Hematopoietic multipotent progenitor cell treated with erythropoietin and hydrocortisone succinate and interleukin-3 and kit ligand, for 4 days (in vitro differentiated cells): ENCODE data around the gene SUPT20HL1.
"Not testable (repeated sequence)": the region's sequence is repeated elsewhere in the genome, so short reads cannot be mapped to it uniquely, and the experiment has no call there.

Experiments
- DNase-seq: peaks from one replicate; pipeline ENCODE4 v3.0.0-alpha.2; 2015

The SUPT20HL1 gene

DNA sequence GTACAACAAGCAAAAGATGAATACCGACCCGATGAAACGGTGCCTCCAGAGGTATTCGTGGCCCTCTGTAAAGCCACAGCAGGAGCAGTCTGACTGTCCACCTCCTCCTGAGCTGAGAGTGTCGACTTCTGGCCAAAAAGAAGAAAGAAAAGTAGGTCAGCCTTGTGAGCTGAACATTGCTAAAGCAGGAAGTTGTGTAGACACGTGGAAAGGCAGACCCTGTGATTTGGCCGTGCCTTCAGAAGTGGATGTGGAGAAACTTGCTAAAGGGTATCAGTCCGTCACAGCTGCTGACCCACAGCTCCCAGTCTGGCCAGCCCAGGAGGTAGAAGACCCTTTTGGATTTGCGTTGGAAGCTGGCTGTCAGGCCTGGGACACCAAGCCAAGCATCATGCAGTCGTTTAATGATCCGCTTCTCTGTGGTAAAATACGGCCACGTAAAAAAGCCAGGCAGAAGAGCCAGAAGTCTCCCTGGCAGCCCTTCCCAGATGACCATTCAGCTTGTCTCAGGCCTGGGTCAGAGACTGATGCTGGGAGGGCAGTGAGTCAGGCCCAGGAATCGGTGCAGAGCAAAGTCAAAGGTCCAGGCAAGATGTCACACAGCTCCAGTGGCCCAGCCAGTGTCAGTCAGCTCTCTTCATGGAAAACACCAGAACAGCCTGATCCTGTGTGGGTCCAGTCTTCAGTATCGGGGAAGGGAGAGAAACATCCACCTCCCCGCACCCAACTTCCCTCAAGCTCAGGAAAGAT is 3.2 kb downstream of the SUPT20HL1 start:
- DNase-seq: not testable (repeated sequence)

DNA sequence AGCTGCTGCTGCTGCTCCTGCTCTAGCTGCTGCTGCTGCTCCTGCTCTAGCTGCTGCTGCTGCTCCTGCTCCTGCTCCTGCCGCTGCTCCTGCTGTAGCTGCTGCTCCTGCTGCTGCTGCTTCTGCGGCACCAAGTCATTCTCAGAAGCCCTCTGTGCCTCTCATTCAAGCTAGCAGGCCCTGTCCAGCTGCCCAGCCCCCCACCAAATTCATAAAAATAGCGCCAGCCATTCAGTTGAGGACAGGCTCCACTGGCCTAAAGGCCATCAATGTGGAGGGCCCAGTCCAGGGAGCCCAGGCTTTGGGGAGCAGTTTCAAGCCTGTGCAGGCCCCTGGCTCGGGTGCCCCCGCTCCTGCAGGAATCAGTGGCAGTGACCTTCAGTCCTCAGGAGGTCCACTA is 3.9 kb downstream of the SUPT20HL1 start:
- no peak for DNase-seq

DNA sequence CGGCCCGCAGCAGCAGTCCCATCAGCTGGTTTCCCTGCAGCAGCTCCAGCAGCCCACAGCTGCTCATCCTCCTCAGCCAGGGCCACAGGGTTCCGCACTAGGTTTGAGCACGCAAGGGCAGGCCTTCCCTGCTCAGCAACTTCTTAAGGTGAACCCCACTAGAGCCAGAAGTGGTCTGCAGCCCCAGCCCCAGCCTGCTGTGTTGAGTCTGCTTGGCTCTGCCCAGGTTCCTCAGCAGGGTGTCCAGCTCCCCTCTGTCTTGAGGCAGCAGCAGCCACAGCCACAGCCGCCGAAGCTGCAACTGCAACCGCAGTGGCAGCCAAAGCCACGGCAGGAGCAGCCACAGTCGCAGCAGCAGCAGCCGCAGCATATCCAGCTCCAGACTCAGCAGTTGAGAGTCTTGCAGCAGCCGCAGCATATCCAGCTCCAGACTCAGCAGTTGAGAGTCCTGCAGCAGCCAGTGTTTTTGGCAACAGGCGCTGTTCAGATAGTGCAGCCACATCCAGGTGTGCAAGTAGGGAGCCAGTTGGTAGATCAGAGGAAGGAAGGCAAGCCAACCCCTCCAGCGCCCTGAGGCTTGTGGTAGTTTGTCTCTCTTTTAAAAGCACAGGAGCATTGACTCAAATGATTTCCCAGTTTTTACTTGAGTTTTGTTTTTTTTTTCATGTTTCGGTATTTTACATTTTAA is 4.6 kb downstream of the SUPT20HL1 start:
- DNase-seq: no peak

DNA sequence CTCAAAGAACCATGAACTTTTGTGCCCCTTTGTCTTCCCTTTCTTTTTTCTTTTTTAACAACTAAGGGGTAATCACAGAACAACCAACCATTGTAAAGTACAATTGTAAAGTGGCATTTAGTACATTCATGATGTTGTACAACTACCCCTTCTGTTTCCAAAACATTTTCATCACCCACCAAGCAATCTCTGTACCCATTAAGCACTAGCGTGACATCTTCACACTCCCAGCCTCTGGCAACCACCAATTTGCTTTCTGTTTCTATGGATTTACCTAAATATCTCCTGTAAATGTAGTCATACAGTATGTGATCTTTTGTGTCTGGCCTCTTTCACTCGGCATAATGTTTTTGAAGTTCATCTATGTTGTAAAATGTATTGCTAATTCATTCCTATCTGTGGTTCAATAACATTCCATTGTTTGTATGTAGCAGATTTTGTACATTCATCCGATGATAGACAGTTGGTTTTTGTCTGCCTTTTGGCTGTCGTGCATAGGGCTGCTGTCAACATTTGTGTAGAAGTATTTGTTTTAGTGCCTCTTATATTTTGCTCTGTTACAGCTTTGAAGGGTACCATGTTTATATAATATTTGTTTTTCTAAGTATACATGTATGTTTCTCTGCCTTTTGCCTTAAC is 6.4 kb downstream of the SUPT20HL1 start:
- DNase-seq: not testable (repeated sequence)

DNA sequence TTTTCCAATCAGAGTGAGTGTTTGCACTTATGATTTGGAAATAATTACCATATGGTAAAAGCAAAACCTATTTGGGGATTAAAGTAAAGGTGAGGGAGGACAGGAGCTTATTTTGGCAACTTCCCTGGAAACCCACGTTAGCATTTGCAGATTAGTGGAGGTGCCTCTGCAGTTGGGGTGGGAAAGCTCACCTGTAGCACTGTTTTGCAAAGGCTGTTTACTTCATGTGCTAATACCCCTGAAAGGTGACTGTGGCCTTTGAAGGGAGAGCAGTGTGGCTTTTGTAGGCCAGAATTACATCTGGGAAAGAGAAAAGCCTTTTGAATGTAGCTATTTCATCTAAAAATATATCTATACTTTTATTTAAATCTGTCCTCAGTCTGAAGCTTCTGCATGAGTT is 9.4 kb downstream of the SUPT20HL1 start:
- no peak for DNase-seq

DNA sequence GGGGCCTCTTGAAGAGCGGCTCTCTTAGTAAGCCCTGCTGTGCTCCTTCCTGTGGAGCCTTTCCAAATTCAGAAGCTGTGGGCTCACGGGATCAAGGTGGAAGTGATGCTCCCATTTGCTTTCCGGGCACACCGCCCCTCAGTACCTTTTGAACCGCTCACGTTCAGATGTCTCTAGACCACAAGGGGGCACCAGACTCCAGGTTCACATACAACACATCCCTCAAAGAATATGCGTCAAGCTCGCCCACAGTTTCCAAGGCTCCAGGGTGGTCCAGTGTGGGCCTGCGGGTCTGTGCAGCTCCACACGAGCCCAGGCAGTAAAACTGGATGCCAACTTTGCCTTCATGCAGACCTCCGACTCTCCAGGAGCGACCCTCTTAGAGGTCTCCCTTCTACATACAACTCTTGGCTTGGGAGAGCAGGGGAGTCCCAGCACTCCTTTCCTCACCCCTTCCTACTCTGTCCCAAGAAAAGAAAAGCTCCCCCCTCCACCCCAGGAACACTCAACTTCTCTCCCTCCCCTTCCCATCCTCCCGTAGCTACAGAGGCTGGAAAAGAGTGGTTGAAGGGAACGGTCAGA is 11.0 kb downstream of the SUPT20HL1 start:
- DNase-seq: peak; percentile 80

DNA sequence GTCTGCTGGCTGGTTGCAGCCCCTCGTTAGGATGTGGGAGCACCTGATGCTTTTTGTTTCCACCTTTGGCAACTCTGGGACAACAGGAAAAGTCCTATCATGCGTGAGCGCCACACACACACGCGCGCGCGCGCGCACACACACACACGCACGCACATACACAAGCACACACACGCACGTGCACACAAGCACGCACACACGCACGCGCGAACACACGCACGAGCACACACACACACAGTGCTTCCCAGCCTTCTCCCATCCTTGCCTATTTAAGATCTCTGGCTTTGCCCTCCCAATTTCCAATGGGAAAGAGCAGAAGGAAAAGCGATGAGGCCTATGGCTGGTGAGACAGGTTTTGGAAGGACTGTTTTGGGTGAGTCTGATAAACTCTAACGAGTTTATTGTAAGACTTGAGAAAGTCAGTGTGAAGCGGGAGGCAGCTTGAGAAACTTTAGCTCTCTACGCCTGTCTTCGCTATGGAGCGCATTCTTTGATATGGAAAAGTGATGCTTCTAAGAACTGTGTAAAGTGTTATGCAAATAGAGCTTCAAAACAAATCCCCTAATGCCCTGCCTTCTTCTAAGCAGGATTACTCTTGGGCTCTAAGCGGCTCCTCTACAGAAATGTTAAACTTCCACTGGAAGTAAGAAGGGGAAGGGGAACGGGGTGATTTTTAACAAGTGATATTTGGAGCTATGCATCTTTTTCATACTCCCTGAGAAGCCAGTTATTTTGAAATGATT is 11.8 kb downstream of the SUPT20HL1 start:
- DNase-seq: no peak

DNA sequence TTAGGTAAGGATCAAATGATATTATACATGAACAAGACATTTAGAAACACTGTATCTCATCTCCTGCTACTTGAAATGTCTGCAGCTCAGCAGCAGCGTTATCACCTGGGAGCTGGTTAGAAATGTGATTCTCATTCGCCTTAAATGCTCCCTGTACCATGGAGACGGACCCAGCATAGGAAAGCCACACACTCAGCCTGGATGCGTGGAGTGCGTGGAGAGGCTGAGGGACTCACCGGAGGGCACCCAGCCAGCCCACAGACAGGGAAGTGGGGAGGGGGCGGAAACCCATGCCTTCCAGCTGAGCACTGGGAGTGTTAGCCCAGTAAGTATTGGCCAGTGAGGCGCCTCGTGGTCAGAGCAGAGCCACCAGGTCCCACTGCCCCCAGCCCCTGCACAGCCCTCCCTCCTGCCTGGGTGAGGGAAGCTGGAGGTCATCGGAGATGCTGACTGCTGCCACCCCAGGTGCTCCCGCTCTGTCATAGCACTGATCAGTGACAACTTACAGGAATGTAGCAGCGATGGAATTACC is 15.2 kb downstream of the SUPT20HL1 start:
- DNase-seq: no peak

DNA sequence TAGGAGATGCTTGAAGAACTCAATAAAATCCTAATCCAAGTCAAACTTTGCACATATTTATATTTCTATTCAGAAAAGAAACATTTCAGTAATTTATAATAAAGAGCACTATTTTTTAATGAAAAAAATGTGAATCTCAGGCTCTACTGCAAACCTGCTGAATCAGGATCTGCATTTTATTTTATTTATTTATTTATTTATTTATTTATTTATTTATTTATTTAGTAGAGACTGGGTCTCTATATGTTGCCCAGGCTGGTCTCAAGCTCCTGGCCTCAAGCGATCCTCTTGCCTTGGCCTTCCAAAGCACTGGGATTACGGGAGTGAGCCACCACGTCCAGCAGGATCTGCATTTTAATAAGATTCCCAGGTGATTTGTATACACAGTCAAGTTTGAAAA is 16.0 kb downstream of the SUPT20HL1 start:
- no peak for DNase-seq

DNA sequence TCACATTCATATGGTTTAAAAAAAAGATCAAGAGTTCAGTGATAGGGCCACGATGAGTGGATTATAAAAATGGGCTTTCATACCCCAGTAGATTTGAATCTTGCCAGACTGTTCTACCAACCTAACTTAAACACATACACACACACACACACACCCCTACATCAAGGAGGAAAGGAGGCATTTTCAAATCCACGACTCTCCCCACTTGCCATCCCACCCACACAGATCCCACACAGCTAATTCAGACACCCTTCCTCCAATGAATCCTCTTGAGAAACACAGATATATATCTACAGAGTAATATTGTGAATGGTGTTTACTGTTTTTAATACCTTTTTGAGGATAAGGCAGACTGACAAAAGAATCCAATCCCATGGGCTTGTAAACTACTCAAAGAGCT is 16.8 kb downstream of the SUPT20HL1 start:
- DNase-seq: no peak

DNA sequence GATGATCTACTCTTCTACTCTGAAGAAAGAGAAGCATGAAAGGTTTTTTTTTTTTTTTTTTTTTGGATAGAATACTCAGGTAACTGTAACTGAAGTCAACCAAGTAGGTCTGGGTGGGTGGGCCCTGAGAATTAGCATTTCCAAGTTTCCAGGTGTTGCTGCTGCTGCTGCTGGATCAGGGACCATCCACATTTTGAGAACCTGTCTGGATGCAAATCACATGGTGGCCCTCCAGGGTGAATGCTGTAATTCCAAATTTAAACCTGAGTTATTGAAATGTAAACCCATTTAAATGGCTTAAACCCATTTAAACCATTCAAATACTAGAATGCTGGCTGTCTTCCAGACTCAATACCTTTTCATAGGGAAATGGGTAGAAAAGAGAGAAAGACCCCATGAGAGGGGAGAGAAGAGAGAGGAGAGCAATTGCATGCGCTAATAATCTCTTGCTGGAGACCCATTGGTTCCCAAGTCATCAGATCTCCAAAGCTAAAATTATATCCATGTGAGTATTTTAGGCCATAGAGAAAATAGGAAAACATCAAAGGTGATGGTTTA is 17.6 kb downstream of the SUPT20HL1 start:
- DNase-seq: no peak

DNA sequence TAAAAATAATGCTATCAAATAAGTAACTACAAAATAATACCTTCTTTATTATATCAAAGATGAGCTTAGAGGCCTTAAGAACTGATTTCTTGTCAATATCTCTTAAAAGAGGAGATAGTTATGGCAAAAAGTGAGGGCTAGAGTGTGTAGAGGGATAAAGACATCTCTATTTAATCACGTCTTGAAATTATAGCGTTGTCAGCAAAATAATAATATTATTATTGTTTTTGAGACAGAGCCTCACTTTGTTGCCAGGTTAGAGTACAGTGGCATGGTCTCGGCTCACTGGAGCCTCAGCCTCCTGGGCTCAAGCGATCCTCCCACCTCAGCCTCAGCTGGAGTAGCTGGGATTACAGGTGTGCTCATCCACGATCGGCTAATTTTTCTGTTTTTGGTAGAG is 18.3 kb downstream of the SUPT20HL1 start:
- no peak for DNase-seq

DNA sequence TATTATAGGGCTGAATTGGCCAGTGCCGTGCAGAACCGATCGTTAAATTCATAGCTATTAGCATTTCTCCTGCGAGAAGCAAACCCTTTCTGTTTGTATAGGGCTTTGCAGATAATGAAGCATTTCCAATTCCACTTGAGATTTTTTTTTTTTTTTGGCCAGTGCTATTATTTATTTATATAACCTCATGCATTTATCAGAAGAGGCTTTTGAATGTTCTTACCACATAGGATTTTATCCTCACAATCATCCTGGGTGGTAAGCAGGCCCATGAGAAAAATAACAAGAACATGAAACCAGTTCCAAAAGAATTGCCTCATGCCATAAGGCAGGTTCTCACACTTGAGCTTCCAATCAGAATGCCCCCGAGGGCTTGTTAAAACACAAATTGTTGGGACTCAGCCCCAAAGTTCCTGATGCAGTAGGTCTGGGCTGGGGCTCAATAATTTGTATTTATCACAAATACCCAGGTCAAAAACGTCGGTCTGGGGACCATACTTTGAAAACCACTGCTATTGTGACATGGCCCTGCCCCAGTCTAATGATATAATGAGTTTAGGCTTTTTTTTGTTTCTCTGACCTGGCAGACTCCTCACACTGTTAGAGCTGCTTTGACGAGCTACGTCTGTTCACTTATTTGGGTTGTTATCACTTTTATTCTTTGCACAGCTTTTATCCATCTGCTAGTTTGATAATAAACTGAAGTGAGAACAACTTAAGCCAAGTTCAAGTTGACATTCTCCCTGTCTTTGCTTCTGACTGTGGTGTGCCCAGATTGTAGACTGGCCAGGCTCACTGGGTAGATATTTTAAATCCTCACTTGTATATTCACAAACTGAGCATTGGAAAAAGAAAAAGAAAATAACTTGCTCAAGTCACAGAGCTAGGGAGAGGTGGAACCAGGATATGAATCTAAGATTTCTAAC is 20.1 kb downstream of the SUPT20HL1 start:
- no peak for DNase-seq

DNA sequence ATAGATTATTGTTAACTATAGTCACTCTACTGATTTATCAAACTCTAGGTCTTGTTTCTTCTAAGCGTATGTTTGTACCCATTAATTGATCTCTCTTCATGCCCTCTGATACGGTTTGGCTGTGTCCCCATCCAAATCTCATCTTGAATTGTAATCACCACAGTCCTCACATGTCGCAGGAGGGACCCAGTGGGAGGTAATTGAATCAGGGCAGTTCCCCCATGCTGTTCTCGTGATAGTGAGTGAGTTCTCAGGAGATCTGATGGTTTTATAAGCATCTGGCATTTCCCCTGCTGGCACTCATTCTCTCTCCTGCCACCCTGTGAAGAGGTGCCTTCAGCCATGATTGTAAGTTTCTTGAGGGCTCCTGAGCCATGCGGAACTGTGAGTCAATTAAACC is 21.9 kb downstream of the SUPT20HL1 start:
- not testable (repeated sequence) for DNase-seq

DNA sequence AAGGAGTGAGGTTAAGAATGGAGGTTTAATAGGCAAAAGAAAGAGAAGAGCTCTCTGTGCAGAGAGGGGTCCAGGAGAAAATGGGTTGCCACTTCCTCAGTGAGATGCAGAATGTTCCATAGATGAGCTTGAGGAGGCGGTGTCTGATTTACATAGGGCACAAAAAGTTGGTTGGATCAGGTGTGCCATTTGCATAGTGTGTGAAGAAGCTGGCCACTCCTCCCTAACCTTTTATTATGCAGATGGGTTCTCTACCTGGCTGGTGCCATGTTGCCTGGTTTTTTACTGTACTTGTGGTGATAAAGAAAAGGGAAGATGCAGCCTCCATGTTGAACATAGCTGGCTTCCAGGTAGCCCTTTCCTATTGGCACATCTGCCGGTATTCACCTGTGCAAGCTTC is 27.3 kb downstream of the SUPT20HL1 start:
- DNase-seq: no peak

DNA sequence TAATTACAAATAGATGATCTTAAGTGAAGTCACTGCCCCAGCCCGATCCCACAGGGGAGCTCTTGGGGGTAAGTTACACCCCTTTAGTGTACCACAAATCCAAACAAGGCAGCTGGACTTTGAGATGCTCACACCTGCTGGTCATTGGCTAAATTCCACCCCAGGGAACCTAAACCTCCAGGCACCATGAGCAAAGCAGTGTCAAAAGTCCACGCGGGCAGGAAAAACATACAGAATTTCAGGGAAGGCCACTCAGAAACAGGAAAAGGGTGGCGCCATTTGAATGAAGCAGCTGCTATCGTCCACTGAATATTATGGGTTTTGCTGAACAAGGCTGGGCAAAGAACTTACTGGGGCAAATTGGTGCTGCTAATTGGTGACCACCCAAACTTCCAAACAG is 30.9 kb downstream of the SUPT20HL1 start:
- no peak for DNase-seq

DNA sequence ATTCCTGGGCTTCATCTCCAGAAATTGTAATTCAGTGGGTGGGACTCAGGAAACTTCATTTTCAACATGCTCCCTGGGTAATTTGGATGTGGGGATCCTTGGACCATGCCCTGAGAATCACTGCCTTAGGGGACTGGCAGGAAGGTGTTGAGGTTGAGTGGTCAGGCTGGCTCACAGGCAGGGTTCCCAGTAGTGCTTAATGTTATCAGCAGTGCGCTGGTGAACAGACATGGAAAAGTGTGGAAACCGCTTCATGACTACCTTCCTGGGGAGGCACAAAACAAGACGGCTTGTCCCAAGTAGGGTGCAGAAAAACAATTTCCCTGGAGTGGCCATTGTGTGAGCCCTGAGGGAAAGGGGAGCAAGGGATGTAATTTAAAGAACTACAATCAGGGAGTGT is 31.4 kb downstream of the SUPT20HL1 start:
- DNase-seq: no peak

DNA sequence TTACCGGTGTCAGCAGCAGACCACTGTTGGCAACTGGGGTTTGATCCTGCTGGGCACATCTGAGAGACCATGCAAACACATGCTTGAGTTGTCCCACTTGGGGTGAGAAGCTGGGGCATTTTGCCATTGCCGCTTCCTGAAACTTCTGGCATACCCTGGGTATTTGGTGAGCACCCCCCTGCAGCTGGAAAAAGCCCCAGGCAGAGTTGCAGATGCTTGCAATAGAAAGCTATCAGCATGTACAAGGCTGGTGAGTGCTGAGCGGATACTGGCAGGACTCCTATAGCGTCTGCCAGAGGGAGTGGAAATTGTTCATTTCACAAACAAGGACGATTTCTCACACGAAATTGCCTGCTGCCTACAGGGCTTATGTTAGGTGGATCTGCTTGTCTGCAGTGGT is 32.3 kb downstream of the SUPT20HL1 start:
- DNase-seq: no peak

DNA sequence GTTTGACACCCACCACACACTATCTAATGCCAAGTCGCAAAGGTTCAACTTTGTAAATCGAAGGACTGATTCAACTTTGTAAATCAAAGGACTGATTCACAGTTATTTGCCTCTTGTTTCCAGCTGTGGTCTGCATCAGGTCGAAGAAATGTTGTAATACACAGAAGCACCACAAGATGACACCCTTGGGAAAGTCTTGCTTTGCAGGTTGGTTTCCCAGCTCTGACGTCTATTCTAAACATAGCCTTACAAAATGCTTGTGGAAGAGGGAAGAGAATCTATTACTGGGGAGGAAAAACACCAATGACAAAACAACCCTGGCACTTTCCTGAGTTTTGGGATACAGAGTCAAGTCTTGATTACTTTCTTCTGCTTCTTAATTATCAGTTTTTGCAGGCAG is 35.3 kb downstream of the SUPT20HL1 start:
- DNase-seq: peak; percentile 80

DNA sequence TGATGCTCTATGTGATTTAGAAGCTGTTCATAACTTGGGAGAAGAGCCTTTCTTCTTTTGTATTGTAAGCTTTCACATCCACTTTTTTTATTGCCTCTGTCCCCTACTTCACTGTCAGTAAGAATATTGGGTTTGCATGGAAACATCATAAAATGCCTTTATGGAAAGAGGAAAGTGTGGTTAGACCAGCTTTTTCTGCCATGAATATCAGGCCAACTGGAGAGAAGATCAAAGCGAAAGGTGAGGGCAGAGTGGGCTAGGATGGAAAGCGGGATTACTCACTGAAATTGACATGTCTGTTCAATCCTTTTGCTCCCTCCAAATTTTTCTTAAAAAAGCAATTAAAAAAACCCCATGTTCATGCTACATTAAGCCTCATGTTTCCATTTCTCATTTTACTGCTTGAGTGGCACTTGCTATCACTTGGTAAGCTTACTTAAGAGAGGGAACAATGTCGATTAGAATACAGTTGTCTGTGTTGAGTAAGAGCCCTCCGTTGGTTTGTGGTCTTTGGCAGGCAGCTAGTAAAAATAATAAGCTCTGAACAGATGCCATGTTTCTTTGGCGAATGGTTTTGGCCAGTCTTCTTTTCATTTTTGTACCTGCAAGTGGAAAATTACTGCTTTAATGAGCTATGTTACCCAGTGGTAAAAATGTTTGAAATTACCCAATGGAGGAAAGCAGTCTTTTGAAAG is 35.9 kb downstream of the SUPT20HL1 start:
- peak; percentile 48 for DNase-seq

DNA sequence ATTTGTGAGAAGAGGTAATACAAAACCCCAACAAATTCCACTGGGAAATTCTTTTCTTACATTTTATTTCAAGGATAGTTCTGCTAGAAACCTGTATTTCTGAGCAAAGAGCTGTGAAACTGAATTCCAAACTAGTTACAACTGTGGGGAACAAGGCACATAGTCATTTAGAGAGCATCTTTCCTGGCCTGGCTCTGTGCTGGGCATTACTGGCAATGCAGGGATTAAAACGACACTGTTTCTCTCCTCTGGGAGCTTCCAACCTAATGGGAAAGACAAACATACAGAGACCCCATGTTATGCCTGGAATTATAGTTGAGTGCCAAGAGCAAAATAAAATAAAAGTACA is 36.5 kb downstream of the SUPT20HL1 start:
- no peak for DNase-seq
